Urothelium cell line (cell line): ENCODE data around the gene PDZD2.
"Not testable (repeated sequence)": the region's sequence is repeated elsewhere in the genome, so short reads cannot be mapped to it uniquely, and the experiment has no call there.

Experiments
- DNase-seq: peaks from one replicate; pipeline ENCODE4 v3.0.0; 2011; ENCODE audit warnings: low spot score, mixed read lengths
- FAIRE-seq: peaks from 2 replicates; lab custom pipeline; 2011; peaks lifted over from hg19 to GRCh38; lab: Jason Lieb, UNC

The PDZD2 gene

GRCh38 chr5:32024751-32025150, 385.8 kb downstream of the PDZD2 start:
- FAIRE-seq (no peak), DNase-seq (no peak)

DNA sequence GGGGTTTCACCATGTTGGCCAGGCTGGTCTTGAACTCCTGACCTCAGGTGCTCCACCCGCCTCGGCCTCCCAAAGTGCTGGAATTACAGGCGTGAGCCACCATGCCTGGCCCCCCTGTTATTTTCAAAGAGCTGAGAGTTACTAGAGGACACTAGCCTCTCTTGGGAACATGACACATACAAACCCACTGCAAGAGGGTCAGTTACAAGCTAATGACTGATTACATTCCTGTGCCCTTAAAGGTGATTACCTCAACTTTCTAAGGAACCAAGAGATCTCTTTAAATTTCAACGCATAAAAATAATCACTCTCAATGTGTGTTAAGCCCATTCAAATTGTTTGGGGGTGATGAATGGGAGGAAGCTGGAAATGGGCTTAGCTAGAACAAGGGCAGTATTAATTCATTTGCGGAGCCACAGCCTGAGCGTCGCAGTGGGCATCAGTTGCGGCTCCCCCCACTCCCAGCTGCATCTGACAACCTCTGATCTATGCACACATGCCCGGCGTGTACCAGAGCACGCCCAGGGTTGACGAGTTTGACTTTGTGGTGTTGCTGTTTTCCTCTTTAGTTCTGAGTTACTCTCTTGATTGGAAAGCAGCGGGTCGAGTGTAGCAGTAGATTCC, 388.3 kb downstream of the PDZD2 start:
- no peak for DNase-seq
- no peak for FAIRE-seq

DNA sequence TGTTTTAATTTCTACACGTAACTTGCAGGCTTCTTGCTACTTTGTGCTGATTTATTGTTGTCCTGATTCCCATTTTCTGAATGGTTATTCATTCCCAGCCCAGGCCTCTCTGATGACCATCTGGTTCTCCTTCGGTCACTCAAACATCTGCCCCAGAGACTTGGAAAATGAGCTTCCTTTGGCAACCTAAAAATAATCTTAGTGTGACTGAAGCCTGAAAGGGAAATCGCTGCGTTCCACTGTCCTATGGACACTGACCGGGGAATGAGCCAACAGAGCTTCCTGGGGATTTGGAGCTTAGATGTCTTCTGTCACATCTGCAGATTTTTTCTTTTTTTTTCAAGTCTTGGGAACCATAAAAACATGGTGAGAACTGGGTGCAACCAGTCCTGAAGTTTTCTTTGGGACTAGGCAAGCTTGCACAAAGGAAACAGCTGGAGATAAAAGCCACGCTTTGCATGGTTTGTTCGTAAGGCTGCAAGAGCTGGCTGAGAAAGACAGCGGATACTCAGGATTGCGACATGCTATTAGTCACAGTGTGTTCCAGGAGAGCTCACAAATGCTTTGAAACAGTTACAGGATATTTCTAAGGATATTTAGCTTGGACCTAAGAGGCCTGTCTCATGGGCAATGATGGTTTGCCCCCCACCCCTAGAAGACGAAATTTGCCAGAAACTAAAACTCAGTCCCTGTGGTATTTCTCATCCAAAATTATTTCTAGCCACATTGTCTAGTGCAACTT, 389.0 kb downstream of the PDZD2 start:
- peak; percentile 84 for DNase-seq
- FAIRE-seq = no peak

GRCh38 chr5:32029261-32029660, 390.3 kb downstream of the PDZD2 start:
- DNase-seq (no peak), FAIRE-seq (no peak)

DNA sequence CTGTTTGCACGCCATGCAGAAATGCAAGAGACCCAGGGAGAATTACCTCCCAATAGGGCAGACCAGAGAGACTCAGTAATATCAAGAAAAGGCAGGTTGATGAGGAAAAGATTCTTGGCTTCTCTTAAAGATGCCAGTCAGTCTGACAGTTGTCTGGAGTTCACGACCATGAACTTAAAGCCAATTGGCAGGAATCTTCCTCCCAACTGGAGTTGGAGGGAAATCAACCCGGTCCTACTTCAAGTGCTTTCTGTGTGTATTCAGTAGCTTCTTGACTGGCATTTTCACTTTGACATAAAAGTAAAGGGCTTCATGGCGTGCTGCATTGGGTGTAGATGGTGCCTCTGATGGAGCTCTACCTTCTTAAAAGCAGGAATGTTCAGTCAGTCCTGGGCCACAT, 390.9 kb downstream of the PDZD2 start:
- no peak for DNase-seq
- no peak for FAIRE-seq

DNA sequence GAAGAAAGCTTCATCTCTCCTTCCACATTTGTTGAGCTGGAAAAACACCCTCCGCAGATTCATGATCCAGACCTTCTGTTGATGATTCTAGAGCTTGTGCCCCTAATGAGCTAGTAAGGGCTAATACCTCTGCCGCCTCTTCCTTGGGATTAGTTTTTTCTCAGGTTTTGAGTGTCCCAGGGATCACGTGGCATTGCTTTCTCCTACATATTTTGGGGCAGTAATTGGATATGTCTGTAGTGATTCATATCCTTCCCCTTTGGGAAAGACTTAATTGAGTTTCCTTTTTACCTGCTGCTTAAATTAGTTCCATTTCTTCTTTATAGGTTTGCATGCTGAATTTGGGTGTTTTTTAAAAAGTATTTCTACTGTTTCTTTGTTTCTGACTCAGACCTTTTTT, 391.3 kb downstream of the PDZD2 start:
- DNase-seq = no peak
- no peak for FAIRE-seq

GRCh38 chr5:32030686-32031085, 391.8 kb downstream of the PDZD2 start:
- FAIRE-seq (no peak), DNase-seq (no peak)

DNA sequence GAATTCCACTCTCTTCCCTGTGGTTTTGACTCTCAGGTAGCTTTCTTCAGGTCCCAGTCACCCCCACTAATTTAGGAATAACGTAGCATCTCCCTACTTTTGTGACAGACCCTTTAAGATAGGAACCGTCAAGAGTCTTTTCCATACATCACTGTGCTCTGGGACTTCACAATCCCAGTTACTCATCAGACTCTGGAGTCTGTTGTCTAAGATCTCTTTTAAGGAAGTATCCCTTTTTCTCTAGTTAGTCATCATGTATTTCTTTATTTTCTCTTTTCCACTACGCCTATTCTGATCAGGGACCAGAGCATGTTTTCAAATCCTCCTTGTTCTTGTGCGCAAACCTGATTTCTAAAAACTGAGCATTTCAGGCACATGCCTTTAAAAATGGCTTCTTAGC, 392.2 kb downstream of the PDZD2 start:
- no peak for FAIRE-seq
- DNase-seq = no peak

GRCh38 chr5:32038523-32038922, 399.6 kb downstream of the PDZD2 start:
- no peak for FAIRE-seq
- DNase-seq = no peak

DNA sequence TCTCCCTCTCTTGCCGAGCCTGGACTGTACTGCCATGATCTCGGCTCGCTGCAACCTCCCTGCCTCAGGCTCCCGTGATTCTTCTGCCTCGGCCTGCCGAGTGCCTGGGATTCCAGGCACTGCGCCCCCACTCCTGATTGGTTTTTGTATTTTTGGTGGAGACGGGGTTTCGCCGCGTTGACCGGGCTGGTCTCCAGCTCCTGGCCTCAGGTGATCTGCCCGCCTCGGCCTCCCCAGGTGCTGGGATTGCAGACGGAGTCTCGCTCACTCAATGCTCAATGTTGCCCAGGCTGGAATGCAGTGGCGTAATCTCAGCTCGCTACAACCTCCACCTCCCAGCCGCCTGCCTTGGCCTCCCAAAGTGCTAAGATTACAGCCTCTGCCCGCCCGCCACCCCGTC, 400.2 kb downstream of the PDZD2 start:
- DNase-seq, FAIRE-seq: not testable (repeated sequence)

GRCh38 chr5:32039601-32040000, 400.7 kb downstream of the PDZD2 start:
- DNase-seq, FAIRE-seq: not testable (repeated sequence)

DNA sequence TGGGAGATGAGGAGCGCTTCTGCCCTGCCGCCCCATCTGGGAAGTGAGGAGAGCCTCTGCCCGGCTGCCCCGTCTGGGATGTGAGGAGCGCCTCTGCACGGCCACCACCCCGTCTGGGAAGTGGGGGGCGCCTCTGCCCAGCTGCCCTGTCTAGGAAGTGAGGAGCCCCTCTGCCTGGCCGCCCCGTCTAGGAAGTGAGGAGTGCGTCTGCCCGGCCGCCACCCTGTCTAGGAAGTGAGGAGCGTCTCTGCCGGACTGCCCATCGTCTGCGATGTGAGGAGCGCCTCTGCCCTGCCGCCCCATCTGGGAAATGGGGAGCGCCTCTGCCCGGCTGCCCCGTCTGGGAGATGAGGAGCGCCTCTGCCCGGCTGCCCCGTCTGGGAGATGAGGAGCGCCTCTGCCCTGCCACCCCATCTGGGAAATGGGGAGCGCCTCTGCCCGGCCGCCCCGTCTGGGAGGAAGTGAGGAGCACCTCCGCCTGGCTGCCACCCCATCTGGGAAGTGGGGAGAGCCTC, 401.3 kb downstream of the PDZD2 start:
- not testable (repeated sequence) for FAIRE-seq, DNase-seq

DNA sequence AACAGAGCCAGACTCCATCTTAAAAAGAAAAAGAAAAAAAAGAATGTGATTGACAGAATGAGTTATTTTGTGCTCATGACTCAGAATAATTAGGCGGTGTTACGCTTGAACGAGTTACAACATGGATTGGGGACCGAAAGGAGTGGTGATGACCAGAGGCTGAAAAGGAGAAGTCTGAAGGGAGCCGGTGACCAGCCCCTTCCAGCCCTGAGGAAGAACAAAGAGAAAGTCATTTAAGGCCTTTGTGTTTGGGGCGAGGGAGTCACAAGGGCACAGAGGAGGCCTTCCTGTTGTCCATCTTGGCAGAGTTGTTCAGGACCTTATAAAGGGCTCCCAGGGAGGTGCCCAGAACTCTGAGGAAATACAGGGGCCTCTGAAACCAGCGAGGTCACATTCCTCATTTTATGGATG, 403.6 kb downstream of the PDZD2 start:
- no peak for DNase-seq
- no peak for FAIRE-seq

DNA sequence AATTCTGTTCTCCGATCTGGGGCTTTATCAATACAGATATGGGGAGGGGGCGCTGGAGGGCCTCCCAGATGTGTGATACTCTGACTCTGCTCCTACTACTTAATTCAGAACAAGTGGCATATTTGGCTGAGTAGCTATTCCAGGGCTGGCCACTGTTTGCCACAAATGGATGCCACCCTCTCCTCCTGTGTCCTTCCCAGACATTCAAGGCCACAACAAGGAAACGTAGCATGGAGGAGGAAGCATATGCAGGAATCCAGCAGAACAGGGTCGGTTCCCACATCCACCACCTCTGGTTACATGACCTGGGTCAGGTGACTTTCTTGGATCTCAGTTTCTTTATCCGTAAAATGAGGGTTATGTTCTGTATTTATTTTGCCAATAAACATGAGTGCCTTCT, 404.2 kb downstream of the PDZD2 start:
- DNase-seq (no peak), FAIRE-seq (no peak)

DNA sequence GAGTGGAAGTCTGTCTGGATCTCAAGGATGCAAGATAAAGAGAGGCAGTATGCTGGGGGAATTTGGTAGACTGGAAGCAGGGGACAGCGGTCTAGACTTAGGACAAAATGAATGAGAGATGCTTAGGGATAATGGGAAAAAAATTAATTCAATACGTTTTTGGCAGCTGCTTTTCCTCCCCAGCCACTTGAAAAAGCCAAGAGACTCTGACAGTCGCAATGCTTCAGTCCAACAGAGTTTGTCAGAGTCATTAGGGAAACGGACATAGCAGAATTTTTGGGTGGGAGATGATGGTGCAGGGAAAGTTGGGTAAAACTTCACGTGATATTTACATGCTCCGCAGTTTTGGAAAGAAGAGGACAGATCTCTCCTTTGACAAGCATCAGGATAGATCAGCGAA, 405.5 kb downstream of the PDZD2 start:
- FAIRE-seq = no peak
- DNase-seq = no peak

- no peak for FAIRE-seq
- DNase-seq = peak; percentile 74
Observed at GRCh38 chr5:32044939-32045338, 406.0 kb downstream of the PDZD2 start.

GRCh38 chr5:32047056-32047455, 408.1 kb downstream of the PDZD2 start:
- DNase-seq (no peak), FAIRE-seq (no peak)

DNA sequence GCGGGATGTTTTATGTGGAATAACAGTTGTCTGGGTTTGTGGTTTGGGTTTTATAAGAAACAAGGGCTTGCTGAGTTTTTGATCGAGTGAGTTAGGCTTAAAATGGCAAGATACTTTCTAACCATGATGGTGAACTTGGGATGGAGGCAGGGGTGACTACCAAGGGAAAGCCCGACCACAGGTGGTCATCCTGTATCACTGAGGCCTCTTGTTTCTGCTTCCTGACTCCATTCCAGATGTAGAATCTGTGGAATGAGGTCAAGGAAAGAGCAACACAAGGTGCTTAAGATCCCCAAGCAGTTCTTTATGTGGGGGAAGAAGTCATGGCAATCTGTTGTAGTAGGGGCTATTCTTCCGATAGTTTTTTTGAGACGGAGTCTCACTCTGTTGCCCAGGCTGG, 412.9 kb downstream of the PDZD2 start:
- DNase-seq (no peak), FAIRE-seq (no peak)

DNA sequence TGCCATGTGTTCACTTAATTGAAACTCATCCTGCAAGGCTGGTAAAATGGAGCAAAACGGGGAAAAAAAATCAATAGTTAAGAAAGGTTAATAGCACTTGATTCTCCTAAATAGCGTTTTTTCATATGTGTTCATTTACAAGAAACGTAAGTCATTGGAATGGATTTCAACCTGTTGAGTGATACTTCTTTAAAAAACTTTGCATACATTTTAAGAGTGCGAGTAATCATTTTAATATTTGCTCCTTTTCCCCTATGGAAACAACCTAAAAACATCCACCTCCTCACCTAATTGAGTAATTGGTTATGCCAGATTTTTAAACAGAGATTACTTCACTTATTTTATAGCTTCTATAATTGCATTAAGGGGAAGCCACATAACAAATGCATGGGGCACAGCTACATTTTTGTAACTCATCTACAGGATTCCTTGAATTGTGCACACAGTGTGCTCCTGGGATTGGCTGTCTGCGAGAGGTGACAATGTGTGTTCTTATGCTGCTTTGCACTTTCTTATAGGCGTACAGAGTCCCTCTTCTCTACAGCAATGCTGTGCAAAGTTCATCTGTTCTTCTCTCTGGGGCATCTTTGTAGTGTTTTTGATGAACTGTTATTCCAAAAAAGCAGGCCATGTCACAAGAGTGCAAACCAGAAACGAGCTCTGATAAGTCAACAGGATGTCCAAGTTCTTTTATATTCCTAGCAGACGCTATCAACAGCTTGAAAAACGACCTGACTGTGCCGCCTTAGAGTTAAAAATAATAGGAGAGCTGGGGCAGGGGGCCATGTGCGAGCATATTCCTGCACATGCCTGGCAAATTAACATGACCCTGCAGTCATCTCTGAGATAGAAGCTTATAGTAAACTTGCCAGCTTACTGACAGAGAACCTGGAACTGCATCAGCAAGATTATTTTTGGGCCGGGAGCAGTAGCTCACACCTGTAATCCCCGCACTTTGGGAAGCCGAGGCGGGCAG, 417.2 kb downstream of the PDZD2 start:
- no peak for DNase-seq
- FAIRE-seq = no peak

DNA sequence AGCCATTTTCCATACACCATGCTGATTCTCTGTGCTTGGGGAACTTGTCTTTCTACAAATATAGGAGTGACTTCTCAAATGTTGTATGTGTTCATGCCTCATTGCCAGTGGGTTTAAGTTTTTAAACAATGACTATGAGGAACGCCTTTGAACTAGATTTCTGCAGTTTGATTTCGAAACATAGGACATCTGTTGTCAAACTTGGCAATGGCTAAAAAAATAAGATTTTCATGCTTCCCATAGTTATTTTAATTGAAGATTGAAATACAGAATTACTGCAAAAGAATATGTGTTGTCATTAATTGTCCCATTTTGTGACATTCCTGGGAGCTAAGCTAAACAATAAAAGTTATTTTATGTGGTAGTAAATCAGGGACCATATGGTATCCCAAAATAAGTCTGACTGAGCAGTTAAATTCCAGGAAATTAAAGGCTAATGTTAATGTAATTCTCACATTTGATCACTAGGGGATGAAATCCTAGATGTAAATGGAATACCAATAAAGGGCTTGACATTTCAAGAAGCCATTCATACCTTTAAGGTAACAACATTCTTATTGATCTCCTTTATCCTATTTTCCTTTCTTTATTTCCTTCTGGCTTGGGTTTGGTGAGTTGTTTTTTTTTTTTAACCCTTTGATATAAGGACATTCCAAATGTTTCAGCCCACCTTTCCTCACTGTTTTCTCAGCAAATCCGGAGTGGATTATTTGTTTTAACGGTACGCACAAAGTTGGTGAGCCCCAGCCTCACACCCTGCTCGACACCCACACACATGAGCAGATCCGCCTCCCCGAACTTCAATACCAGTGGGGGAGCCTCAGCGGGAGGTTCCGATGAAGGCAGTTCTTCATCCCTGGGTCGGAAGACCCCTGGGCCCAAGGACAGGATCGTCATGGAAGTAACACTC, 418.5 kb downstream of the PDZD2 start:
- FAIRE-seq (no peak), DNase-seq (no peak)
